NK-92 (cell line): ENCODE results near the gene PHF12.

Source experiments
- DNase-seq: peaks from one replicate; lab custom pipeline; 2025; ENCODE audit not compliant: unreplicated experiment; lab: John Stamatoyannopoulos, UW

PHF12 gene

DNA sequence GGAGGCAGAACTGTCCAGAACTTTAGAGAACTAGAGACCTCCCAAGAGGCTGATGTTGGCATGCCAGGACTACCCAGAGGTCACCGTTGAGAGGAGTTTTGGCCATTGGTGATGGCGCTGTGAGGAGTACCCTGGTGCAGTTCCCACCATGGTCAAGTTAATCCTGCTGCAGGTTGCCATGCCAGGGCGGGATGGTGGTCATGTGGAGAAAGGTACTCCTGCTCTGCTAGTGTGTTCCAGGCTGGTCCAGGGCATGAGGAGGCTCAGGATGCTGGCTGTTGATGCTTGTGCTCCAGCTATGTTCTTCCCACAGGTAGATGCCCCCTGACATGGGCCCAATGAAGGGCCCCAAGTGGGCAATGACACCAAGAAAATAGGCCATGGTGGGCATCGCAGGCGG lies 4.1 kb upstream of the PHF12 start:
- no peak for DNase-seq

DNA sequence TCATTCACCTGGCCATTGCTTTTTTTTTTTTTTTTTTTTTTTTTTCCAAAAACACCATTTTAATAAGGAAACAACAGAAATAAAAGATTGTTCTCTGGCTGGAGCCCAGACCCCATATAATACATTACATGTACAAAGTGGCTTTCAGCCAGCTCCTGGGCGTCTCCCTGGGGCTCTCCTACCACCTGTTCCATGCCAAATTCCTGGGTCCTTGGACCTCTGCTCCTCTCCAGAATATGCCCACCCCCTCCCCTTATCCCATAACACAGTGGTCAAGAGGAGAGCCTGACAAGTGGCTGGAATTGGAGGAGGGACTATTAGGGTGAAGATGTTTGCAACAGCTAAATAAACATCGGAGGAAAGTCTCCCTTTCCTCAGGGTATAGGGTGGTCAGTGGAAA lies 3.6 kb upstream of the PHF12 start:
- DNase-seq = no peak

GRCh38 chr17:28953444-28954118 lies 2.3 kb upstream of the PHF12 start:
- DNase-seq = no peak

GRCh38 chr17:28951991-28952975 lies 965 bp upstream of the PHF12 start:
- DNase-seq = peak; percentile 79

DNA sequence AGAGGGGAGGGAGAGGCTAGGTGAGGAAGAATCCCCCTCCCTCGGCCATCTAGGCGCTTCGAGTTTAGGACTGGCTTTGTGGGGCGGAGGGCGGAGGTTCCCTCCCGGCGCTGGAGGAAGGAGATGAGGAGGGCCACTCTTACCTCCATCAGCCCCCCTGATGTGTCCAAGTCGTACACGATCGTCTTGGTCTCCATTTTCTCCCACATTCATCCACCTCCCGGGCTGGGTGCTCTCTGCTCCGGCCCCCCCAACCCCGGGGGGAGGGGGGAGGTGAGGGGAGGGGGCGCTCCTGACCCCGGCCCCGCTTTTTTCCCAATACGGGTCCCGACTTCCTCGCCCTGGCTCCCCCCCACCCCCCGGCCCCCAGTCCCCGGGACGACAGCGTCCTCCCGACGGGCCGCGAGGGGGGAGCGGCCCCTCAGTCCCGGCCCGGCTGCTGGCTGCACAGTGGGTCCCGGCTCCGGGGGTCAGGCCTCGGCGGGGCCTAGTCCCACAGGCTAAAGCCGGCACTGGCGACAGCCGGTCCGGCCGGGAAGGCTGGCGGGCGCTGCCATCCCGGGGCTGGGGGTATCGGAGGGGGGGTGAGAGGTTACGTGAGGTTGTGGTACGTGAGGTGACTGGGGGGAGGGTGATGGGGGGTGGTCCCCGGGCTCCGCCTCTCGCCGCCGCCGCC lies 428 bp downstream of the PHF12 start:
- no peak for DNase-seq

- DNase-seq = no peak
These were observed 1.1 kb downstream of the PHF12 start for GRCh38 chr17:28950017-28950751.

- DNase-seq = no peak
These were observed 1.9 kb downstream of the PHF12 start for GRCh38 chr17:28949185-28950016.

DNA sequence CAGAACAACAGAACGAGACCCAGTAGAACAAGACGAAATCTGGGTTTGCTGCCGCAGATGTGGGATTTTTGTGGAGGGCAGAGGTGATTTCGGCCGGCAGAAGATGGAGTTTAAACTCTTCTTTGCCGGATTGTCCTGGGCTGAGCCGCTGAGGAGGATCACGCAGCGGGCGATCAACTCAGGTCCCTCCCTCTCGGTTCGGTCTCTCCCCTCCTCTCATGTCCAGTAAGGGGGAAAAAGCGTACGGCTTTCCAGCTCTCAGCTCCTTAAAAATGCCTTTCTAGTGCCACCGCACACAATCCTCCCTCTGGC lies 2.5 kb downstream of the PHF12 start:
- no peak for DNase-seq

DNA sequence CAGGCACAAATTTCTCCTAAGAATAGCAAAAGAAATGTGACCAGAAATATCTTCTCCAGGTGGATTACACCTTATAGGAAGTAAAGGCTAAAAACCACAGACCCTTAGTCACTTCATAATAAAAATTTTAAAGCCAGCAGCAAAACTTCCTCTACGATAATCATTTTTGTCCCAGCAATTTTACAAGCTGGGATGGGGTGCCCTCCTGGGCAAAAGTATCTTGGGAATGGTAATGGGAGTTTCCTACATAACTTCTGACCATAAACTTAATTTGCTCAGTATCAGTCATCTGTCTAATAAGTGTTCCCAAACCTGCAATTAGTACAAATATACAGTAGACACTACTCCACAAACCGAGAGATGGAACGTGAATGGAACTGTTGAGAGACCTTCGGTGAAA lies 3.0 kb downstream of the PHF12 start:
- DNase-seq = no peak

- no peak for DNase-seq
These were observed 3.7 kb downstream of the PHF12 start for GRCh38 chr17:28947639-28948038.

DNA sequence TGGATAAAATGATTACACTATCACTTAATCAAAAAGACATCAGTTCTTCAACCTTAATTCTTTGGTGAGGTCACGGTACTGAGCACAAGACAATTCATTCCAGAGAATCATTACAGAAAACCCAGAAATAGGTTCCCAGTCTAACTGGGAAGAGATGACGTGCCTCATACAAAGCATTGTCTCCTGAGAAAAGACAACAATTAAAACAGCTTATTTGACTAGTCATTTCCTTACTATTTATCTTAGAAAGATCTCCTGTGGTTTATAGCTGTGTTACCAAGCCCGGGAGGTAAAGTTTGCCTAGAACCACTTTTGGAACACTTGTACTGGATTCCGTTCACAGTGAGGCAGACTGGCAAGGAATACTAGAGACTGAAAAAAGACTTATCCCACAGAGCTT lies 5.1 kb downstream of the PHF12 start:
- DNase-seq = no peak

DNA sequence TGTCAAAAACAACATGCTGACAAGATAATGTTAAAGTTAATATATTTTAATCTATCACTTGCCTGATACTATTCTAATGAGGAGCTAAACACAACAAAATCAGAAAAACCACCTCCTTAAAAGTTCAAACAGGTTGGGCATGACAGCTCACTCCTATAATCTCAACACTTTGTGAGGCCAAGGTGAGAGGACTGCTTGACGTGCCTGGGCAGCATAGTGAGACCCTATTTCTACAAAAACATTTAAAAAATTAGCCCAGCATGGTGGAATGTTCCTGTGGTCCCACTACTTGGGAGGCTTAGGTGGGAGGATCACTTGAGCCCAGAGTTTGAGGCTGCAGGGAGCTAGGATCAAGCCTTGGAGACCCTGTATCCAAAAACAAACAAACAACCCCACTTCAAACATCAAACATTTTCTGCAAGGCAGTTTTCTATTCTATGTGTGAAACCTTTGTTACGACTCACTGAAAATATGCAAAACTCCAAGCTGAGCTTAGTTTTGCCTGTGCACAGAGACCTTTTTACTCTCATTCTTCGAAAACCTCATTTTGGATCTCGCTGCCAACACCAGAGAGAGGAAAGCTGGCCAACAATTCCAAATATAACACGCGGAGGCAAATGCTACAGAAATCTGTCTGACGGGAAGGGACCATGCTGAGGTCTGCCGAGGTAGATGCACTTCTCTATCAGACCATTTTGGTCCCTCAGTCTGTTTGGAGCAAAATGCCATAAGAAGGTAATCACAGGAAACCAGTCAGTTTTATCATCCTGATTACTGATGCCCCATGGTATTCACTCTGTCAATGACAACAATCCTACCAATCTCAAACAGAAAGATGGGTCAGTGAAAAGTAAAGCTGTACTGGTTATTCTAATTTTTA lies 6.2 kb downstream of the PHF12 start:
- no peak for DNase-seq

- no peak for DNase-seq
These were observed 7.0 kb downstream of the PHF12 start for GRCh38 chr17:28944343-28944742.

- DNase-seq = no peak
These were observed 8.4 kb downstream of the PHF12 start for GRCh38 chr17:28942925-28943324.

GRCh38 chr17:28941251-28941650 lies 10.1 kb downstream of the PHF12 start:
- DNase-seq = no peak

DNA sequence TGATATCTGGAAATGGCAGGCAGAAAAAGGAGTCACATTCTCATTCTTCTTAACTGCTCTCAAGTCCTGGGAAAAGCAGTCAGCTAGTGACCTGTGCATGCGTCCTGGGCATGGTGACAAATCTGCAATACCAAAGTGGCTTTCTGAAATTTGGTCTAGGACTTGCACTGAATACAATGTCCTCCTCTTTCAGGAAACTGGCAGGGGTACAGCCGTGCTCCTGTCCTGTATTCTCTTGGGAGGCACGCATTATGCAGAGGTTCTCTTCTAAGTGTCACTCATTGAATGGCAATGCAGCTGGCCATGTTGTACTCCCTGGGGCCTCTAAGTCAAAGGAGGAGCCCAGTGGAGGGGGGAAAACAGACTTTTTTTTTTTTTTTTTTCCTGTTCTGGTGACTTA lies 10.6 kb downstream of the PHF12 start:
- no peak for DNase-seq

DNA sequence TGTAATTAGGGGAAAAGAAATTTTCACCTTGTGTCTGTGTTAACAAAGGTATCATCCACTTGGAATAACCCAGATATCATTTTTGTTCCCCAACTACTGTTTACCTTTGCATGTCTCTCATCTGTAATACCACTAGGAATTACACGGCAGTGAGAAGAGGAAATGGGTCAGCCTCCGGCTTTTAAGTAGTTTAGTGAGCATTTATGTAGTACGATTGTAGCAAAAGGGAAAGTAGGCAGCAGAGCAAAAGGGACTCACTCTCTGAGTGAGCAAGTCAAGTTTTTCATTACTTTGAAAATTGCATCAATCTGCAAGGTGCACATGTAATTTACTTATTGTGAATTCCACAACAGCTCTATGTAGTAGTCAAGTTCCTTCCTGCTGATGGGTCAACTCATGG lies 11.2 kb downstream of the PHF12 start:
- DNase-seq = no peak

- DNase-seq = no peak
These were observed 12.8 kb downstream of the PHF12 start for GRCh38 chr17:28938552-28938951.

- DNase-seq = no peak
These were observed 14.1 kb downstream of the PHF12 start for GRCh38 chr17:28937044-28937729.
